Cardiac muscle cell (in vitro differentiated cells and primary cell): ENCODE data around the gene GMEB1. TPM values are rescaled to one million over a fixed set of nuclear protein-coding genes. Genes with fewer than 3 reads are reported as not detected.
"Not testable (repeated sequence)": the region's sequence is repeated elsewhere in the genome, so short reads cannot be mapped to it uniquely, and the experiment has no call there.

ENCODE experiments used
- DNase-seq, 2 donors: peaks; one replicate each; pipeline versions ENCODE4 v3.0.0 to v3.0.0-alpha.2; 2010 to 2017; ENCODE audit warnings: low read depth in 1 of 2, low spot score in 1 of 2
- H3K27ac ChIP-seq: fragments of 200-600 bp; sonication (generic); 2 replicates; pipeline ENCODE4 v1.5.1; 2016
- H3K27me3 ChIP-seq: fragments of 200-600 bp; sonication (generic); 2 replicates; pipeline ENCODE4 v1.6.0; 2016; ENCODE audit warnings: control low read depth
- H3K36me3 ChIP-seq: fragments of 200-600 bp; sonication (generic); 2 replicates; pipeline ENCODE4 v1.5.1; 2016; ENCODE audit warnings: control low read depth
- H3K4me1 ChIP-seq: fragments of 200-600 bp; sonication (generic); 2 replicates; pipeline ENCODE4 v1.8.1; 2017; ENCODE audit warnings: low read depth, mild to moderate bottlenecking, mixed run types
- H3K4me3 ChIP-seq: fragments of 200-600 bp; sonication (generic); 2 replicates; pipeline ENCODE4 v1.5.1; 2016; ENCODE audit warnings: mild to moderate bottlenecking
- H3K9me3 ChIP-seq: fragments of 200-600 bp; sonication (generic); 2 replicates; pipeline ENCODE4 v1.5.1; 2017; ENCODE audit warnings: low read depth, mild to moderate bottlenecking, control low read depth
- CTCF ChIP-seq: IDR thresholded peaks from 2 replicates; pipeline ENCODE4 v1.5.1; 2012; ENCODE audit warnings: low read depth, mild to moderate bottlenecking, low read length
- polyA plus RNA-seq: library from polyadenylated mRNA; unstranded; fragments of >200 nt; fragmentation: Nextera tagmentation; extraction: Ambion mirVana; gene quantifications from 2 replicates; pipeline ENCODE4 v1.2.1, GENCODE V29; 2016
- total RNA-seq: library from RNA; depleted of rRNA; stranded (reverse); fragments of >200 nt; gene quantifications from 2 replicates; pipeline ENCODE4 v1.2.3, GENCODE V29; 2016

Gene GMEB1
- total and polyA plus RNA-seq, 2 experiments from 2014 or later: 7.5 to 7.6 TPM

GRCh38 chr1:28642847-28643635 is 25.5 kb upstream of the GMEB1 start, which contains the start of gene TAF12:
TSS of gene TAF12 (minus strand) at chr1:28643067. CDS start at chr1:28622081, 20,986 bp downstream.
- H3K27ac ChIP-seq: peak within 1 kb of the TSS; percentile 91
- no peaks in the 10 kb centered on the region for H3K9me3 ChIP-seq
- peak; percentile 44 for TF ChIP-seq CTCF
- peak; percentile 95 to 97 for DNase-seq
- peak within 1 kb of the TSS; percentile 90 for H3K4me3 ChIP-seq
- no peaks in the 10 kb centered on the region for H3K27me3 ChIP-seq
- H3K36me3 ChIP-seq: no peaks in the 10 kb centered on the region
- peaks cover 18% of the 10 kb centered on the region for H3K4me1 ChIP-seq

GRCh38 chr1:28644494-28644893 is 24.1 kb upstream of the GMEB1 start:
- no peak for DNase-seq
- Histone ChIP-seq H3K36me3 (no peaks in the 10 kb centered on the region), H3K27me3 (no peaks in the 10 kb centered on the region), H3K4me3 (no peak overlapping the region), H3K27ac (peak overlapping the region; percentile 91), H3K4me1 (peaks cover 18% of the 10 kb centered on the region), H3K9me3 (no peaks in the 10 kb centered on the region)
- no peak for TF ChIP-seq CTCF

- H3K4me1 ChIP-seq: peaks cover 18% of the 10 kb centered on the region
- H3K27me3 ChIP-seq, DNase-seq, H3K27ac ChIP-seq, H3K4me3 ChIP-seq, H3K36me3 ChIP-seq, H3K9me3 ChIP-seq: not testable (repeated sequence)
Observed at GRCh38 chr1:28645406-28645805, 23.2 kb upstream of the GMEB1 start.

- Histone ChIP-seq H3K27me3 (no peaks in the 10 kb centered on the region), H3K36me3 (no peaks in the 10 kb centered on the region), H3K27ac (peak overlapping the region; percentile 49), H3K4me1 (peaks cover 18% of the 10 kb centered on the region), H3K9me3 (no peaks in the 10 kb centered on the region), H3K4me3 (no peak overlapping the region)
- DNase-seq: peak in 1 of 2 donors; percentile 19
- TF ChIP-seq CTCF: no peak
Observed at GRCh38 chr1:28646040-28646439, 22.5 kb upstream of the GMEB1 start.

GRCh38 chr1:28648008-28648473 is 20.5 kb upstream of the GMEB1 start:
- Histone ChIP-seq H3K27ac (peak overlapping the region; percentile 98), H3K4me1 (peaks cover 12% of the 10 kb centered on the region), H3K4me3 (peak overlapping the region; percentile 21), H3K9me3 (no peaks in the 10 kb centered on the region), H3K36me3 (no peaks in the 10 kb centered on the region), H3K27me3 (no peaks in the 10 kb centered on the region)
- TF ChIP-seq CTCF: no peak
- DNase-seq: peak; percentile 91 to 96
